K562 (cell line): ENCODE results near the gene MKRN1. TPM values are rescaled to one million over a fixed set of nuclear protein-coding genes. Genes with fewer than 3 reads are reported as not detected.
A peak's percentile ranks its signal among the peaks of the same experiment; 100 is the strongest.

ENCODE experiments used
- ATF7 ChIP-seq: fragments of 450-650 bp; IDR thresholded peaks from 2 replicates; pipeline ENCODE4 v1.7.1; 2014; ENCODE audit warnings: mild to moderate bottlenecking, moderate library complexity
- E4F1 ChIP-seq: fragments of 250-450 bp; sonication (Bioruptor Pico); IDR thresholded peaks from 2 replicates; pipeline ENCODE4 v1.5.0; 2021; ENCODE audit warnings: mild to moderate bottlenecking, borderline replicate concordance
- EP400 ChIP-seq: fragments of 450-650 bp; IDR thresholded peaks from 2 replicates; pipeline ENCODE4 v1.6.1; 2017; ENCODE audit warnings: antibody characterized with exemption, mild to moderate bottlenecking, moderate library complexity
- ETV6 ChIP-seq, 3 experiments: fragments of 150-350 bp in 1 of 3; sonication (generic) in 1 of 3; formaldehyde crosslinking in 1 of 3; IDR thresholded peaks; 2 replicates each; pipeline versions ENCODE4 v1.6.1 to v1.8.0; 2014 to 2022; ENCODE audit warnings: borderline replicate concordance in 2 of 3, low read depth in 2 of 3, antibody characterized with exemption in 1 of 3, low read length in 1 of 3, mild to moderate bottlenecking in 1 of 3, missing genetic modification reagents in 1 of 3
- FOS ChIP-seq: IDR thresholded peaks from 3 replicates; pipeline ENCODE4 v1.6.1; 2011; ENCODE audit not compliant: insufficient read length; ENCODE audit errors: extremely low read depth
- FOXA3 ChIP-seq, 2 experiments: fragments of 450-650 bp in 1 of 2; sonication (generic) in 1 of 2; formaldehyde crosslinking; IDR thresholded peaks in 1 of 2; conservative IDR thresholded peaks in 1 of 2; 2 replicates each; pipeline versions ENCODE4 v1.4.0 to v1.8.0; 2020 to 2022; ENCODE audit warnings: mild to moderate bottlenecking in 2 of 2, missing genetic modification reagents in 1 of 2
- HCFC1 ChIP-seq: IDR thresholded peaks from 2 replicates; pipeline ENCODE4 v1.6.1; 2012; ENCODE audit warnings: low read depth, low read length, improper control_type of control experiment
- MIER1 ChIP-seq: fragments of 450-650 bp; IDR thresholded peaks from 2 replicates; pipeline ENCODE4 v1.6.1; 2016; ENCODE audit warnings: antibody characterized with exemption, mild to moderate bottlenecking, low read depth
- OTX1 ChIP-seq: fragments of 450-650 bp; formaldehyde crosslinking; IDR thresholded peaks from 2 replicates; pipeline ENCODE4 v1.4.0; 2022; ENCODE audit warnings: mild to moderate bottlenecking
- RBM34 ChIP-seq: fragments of 200-400 bp; formaldehyde crosslinking; IDR thresholded peaks from 2 replicates; pipeline ENCODE4 v1.6.1; 2018; ENCODE audit warnings: low read length, borderline replicate concordance; ENCODE audit not compliant: insufficient read depth
- ZNF76 ChIP-seq: fragments of 250-450 bp; sonication (Bioruptor Pico); IDR thresholded peaks from 2 replicates; pipeline ENCODE4 v1.4.0; 2020; ENCODE audit warnings: mild to moderate bottlenecking, moderate library complexity, borderline replicate concordance
- polyA plus RNA-seq, 8 experiments: library from polyadenylated mRNA; depleted of rRNA in 4 of 8; stranded (reverse) in 5 of 8; unstranded in 3 of 8; fragments of >200 nt; fragmentation: Nextera tagmentation in 2 of 8; fragmentation: Illumina TruSeq in 1 of 8; extraction: Ambion mirVana in 2 of 8; extraction: Trizol in 1 of 8; gene quantifications; 2 replicates each; pipeline versions ENCODE4 v1.2.1 to v1.2.3, GENCODE V29; 2011 to 2014; ENCODE audit warnings: inconsistent platforms in 1 of 8, missing spikeins in 1 of 8
- total RNA-seq, 7 experiments: library from RNA; depleted of rRNA in 6 of 7; stranded (reverse); fragments of >200 nt in 6 of 7; fragmentation: Illumina TruSeq in 2 of 7; extraction: Trizol in 2 of 7; gene quantifications; 2 replicates each; pipeline versions ENCODE4 v1.2.1 to v1.2.3, GENCODE V29; 2011 to 2021; ENCODE audit warnings: low replicate concordance in 1 of 7
- TF ChIP-seq, protein P1 (sequence below), 2 experiments: fragments of 450-650 bp; IDR thresholded peaks; 2 replicates each; pipeline ENCODE4 v1.6.1; 2016; ENCODE audit warnings: mild to moderate bottlenecking in 2 of 2, borderline replicate concordance in 1 of 2, low read depth in 1 of 2, moderate library complexity in 1 of 2
- TF ChIP-seq, protein P2 (sequence below): fragments of 450-650 bp; formaldehyde crosslinking; IDR thresholded peaks from 2 replicates; pipeline ENCODE4 v1.4.0; 2020; ENCODE audit warnings: mild to moderate bottlenecking, moderate library complexity

The MKRN1 gene
- total and polyA plus RNA-seq, 9 of the 15 experiments (the other 6 are each of a cell fraction or from before 2014, with no cell fraction given), result 30.5 to 90.3 (median 76.0) TPM

DNA sequence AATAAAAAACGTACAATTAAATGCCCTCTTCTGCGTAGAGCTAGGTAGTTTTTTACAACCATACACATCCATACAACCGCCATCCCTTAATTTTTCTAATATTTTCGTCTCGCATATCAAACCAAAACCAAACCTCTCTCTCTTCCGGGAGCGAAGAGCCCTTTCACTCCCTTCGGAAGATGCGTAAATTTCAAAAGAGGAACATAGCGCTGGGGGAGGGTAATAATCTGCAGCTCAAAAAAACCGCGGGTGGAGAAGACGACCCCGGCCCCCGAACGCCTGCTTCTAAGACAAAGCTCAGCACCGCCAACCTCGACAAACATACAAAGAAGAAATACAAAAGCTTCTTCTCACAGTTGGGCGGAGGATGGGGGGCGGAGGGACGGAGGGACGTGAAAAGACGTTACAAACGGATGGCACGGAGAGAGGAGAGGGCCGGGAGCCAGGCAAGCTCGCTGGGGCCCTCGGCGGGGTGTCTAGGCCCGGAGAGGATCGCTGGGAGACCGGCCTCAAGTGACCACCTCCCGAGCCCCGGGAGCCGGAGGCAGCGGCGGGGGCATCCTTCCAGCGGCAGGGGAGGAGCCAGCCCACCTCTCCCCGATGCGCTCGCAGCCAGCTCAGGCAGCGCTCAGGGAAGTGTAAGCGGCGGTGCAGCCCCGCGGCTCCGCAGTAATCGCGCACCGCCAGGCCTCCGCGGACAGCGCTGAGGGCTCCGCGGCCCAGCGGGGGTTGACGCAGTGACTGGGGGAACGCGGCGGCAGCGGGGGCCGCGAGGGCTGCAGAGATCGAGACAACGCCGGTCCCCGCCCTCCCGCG lies 851 bp downstream of the MKRN1 start (continued):
- TF ChIP-seq OTX1 (CRISPR knock-in tag) (no peak), MIER1 (no peak), FOXA3 (CRISPR knock-in tag; conservative IDR thresholded peaks at IDR 0.05 in 1 of 2, IDR thresholded peaks at IDR 0.05 in 1 of 2) (peak in 1 of 2 experiments; percentile 55; a peak in 1 of 4 replicates), ZNF76 (no peak), ATF7 (no peak), RBM34 (0 out of 2 replicates have a peak, but pooled peaks have one; percentile 79), E4F1 (CRISPR knock-in tag) (no peak), HCFC1 (no peak), ETV6 (IDR thresholded peaks at IDR 0.05; ENCODE audit: borderline replicate concordance in 1 of 2, low read depth in 2 of 2, low read length in 1 of 2) (no peak), ETV6 (CRISPR knock-in tag; IDR thresholded peaks at IDR 0.05; ENCODE audit: borderline replicate concordance) (no peak; the same call in 1 of the 2 replicates), FOS (no peak), EP400 (no peak; the same call in 1 of the 2 replicates)
- TF ChIP-seq, protein P1, sequence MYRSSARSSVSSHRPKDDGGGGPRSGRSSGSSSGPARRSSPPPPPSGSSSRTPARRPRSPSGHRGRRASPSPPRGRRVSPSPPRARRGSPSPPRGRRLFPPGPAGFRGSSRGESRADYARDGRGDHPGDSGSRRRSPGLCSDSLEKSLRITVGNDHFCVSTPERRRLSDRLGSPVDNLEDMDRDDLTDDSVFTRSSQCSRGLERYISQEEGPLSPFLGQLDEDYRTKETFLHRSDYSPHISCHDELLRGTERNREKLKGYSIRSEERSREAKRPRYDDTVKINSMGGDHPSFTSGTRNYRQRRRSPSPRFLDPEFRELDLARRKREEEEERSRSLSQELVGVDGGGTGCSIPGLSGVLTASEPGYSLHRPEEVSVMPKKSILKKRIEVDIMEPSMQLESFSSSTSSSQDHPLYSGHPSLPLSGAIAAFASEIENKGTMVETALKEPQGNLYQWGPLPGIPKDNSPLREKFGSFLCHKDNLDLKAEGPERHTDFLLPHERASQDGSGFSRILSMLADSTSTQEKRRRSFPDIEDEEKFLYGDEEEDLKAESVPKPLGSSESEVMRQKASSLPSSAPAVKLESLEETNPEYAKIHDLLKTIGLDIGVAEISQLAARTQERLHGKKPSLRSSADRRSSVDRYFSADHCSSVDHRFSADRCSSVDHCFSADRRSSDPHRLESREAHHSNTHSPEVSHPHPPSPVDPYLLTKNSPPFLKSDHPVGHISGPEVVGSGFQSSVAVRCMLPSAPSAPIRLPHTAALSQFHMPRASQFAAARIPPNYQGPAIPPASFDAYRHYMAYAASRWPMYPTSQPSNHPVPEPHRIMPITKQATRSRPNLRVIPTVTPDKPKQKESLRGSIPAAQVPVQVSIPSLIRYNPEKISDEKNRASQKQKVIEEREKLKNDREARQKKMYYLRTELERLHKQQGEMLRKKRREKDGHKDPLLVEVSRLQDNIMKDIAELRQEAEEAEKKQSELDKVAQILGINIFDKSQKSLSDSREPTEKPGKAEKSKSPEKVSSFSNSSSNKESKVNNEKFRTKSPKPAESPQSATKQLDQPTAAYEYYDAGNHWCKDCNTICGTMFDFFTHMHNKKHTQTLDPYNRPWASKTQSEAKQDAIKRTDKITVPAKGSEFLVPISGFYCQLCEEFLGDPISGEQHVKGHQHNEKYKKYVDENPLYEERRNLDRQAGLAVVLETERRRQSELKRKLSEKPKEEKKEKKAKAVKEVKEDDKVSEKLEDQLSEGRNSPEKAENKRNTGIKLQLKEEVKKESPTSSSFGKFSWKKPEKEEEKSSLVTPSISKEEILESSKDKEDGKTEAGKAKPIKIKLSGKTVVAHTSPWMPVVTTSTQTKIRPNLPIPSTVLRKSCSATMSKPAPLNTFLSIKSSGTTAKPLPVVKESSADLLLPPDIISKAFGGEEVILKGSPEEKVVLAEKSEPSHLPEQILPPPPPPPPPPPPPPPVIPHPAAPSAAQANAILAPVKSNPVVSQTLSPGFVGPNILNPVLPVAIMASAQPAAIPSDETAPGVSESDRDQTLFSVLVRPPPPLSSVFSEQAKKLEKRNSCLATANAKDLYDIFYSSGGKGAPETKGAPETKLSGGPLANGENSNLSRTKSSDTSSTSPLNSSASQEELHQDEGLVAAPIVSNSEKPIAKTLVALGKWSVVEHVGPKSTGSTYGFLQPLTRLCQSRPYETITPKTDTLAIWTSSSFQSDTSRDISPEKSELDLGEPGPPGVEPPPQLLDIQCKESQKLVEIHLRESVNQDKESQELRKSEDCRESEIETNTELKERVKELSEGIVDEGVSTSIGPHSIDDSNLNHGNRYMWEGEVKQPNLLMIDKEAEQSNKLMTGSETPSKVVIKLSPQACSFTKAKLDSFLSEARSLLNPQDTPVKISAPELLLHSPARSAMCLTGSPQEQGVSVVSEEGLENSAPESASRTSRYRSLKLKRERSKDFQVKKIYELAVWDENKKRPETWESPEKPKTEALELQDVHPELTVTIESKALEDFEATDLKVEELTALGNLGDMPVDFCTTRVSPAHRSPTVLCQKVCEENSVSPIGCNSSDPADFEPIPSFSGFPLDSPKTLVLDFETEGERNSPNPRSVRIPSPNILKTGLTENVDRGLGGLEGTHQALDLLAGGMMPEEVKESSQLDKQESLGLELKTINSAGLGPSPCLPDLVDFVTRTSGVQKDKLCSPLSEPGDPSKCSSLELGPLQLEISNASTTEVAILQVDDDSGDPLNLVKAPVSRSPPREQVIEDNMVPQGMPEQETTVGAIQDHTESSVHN (IDR thresholded peaks at IDR 0.05; ENCODE audit: borderline replicate concordance in 1 of 2, low read depth in 1 of 2), result 0 out of 4 replicates have a peak, but pooled peaks of 1 of the 2 experiments have one; percentile 22
- TF ChIP-seq, protein P2, sequence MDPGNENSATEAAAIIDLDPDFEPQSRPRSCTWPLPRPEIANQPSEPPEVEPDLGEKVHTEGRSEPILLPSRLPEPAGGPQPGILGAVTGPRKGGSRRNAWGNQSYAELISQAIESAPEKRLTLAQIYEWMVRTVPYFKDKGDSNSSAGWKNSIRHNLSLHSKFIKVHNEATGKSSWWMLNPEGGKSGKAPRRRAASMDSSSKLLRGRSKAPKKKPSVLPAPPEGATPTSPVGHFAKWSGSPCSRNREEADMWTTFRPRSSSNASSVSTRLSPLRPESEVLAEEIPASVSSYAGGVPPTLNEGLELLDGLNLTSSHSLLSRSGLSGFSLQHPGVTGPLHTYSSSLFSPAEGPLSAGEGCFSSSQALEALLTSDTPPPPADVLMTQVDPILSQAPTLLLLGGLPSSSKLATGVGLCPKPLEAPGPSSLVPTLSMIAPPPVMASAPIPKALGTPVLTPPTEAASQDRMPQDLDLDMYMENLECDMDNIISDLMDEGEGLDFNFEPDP (CRISPR knock-in tag), result no peak
